ENCODE measurements around the gene USP48.

- TF ChIP-seq CTCF (conservative IDR thresholded peaks at IDR 0.05; ENCODE audit: low read length) (no peak), EZH2phosphoT487 (IDR thresholded peaks at IDR 0.05; ENCODE audit: borderline replicate concordance) (no peak)
Observed at GRCh38 chr1:21755067-21755466, 27.9 kb downstream of the USP48 start.
